Measurements from ENCODE around the gene CABP5.

CABP5 gene

DNA sequence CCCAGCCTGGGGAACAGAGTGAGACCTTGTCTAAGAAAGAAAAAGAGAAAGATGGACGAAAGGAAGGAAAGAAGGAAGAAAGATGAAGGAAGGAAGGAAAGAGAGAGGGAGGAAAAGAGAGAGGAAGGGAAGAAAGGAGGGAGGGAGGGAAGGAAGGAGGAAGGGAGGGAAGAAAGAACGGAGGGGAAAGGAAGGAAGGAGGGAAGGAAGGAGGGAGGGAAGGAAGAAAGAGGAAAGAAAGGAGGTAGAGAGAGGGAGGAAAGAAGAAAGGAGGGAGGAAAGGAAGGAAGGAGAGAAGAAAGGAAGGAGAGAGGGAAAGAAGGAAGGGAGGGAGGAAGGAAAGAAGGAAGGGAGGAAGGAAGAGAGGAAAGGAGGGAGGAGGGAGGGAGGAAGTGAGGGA lies 20.9 kb downstream of the CABP5 start:
- no peak for DNase-seq (ENCODE audit: low read depth, low spot score)
- TF ChIP-seq, protein P1, sequence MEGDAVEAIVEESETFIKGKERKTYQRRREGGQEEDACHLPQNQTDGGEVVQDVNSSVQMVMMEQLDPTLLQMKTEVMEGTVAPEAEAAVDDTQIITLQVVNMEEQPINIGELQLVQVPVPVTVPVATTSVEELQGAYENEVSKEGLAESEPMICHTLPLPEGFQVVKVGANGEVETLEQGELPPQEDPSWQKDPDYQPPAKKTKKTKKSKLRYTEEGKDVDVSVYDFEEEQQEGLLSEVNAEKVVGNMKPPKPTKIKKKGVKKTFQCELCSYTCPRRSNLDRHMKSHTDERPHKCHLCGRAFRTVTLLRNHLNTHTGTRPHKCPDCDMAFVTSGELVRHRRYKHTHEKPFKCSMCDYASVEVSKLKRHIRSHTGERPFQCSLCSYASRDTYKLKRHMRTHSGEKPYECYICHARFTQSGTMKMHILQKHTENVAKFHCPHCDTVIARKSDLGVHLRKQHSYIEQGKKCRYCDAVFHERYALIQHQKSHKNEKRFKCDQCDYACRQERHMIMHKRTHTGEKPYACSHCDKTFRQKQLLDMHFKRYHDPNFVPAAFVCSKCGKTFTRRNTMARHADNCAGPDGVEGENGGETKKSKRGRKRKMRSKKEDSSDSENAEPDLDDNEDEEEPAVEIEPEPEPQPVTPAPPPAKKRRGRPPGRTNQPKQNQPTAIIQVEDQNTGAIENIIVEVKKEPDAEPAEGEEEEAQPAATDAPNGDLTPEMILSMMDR (IDR thresholded peaks at IDR 0.05; ENCODE audit: insufficient read depth, low read length, missing control alignments), result no peak
- POLR2A ChIA-PET, result no interaction called here
- H3K4me3 ChIP-seq (ENCODE audit: low read depth, low read length), result no peak overlapping the region
- CTCF ChIA-PET, result no interaction called here

DNA sequence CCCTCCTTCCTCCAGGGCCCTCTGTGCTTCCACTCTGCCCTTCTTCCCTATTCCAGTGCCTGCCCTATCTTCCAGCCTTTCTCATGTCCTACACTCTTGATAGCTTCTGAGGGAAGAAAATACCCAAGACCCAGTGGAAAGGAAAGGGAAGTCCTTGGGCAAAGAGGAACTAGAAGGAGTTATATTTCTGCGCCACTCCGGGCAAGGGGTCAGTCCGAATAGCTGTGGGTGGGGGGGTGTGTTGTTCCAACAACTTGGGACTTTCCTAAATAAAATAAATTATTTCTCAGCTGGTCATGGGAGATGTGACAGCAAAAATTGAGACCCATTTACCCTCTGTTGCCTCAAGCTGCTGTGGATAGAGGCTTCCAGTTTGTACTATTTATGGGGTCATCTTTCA lies 23.2 kb downstream of the CABP5 start:
- no peak overlapping the region for H3K4me3 ChIP-seq (ENCODE audit: low read depth, low read length)
- ChIA-PET POLR2A (no interaction called here), CTCF (interaction anchor here (1.3 kb wide), 1 partner anchor 132 kb away, joined by 3 read pairs; no protein-coding TSS in a partner anchor)
- DNase-seq (ENCODE audit: low read depth, low spot score), result no peak
- TF ChIP-seq, protein P1 (IDR thresholded peaks at IDR 0.05; ENCODE audit: insufficient read depth, low read length, missing control alignments), result no peak

DNA sequence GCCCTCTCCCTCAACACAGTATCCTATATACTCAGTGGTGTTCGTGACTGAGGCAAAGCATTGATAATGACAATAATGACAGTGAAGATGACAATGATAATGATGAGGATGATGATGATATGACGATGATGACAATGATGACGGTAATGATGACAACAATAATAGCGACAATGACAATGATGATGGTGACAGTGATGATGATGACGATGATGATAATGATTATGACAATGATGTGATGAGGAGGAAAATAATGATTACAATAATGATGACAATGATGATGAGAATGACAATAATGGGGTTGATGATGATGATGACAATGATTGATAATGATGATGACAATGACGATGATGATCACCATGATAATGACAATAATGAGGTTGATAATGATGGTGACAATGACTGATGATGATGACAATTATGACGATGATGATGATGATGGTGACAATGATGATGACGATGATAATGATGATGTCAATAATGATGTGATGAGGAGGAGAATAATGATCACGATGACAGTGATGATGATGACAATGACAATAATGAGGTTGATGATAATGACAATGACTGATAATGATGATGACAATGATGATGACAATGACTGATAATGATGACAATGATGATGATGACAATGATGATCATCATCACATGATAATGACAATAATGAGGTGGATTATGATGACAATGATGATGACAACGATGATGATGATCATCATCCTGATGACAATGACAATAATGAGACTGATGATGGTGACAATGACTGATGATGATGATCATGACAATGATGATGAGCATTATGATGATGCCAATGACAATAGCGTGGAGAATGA lies 32.7 kb downstream of the CABP5 start:
- TF ChIP-seq, protein P1 (IDR thresholded peaks at IDR 0.05; ENCODE audit: insufficient read depth, low read length, missing control alignments), result no peak
- POLR2A ChIA-PET, result no interaction called here
- CTCF ChIA-PET, result no interaction called here

DNA sequence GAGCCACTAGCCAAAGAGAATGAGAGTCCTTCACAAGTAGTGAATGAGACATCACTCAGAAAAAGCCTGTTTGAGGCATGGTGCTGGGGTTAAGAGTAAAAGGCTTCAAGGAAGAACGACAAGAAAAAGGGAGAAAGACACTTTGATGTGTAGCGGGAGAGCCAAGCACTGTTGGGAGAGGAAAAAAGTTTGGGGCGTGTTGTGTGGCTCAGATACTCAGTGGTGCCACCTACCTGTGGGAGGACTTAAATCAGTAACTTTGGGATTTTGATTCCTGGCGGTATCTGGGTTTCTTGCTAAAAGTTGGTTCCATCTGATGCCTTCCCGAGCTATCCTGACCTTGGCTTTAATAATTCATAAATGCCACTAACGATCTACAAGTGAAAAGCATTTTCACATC lies 37.1 kb downstream of the CABP5 start:
- CTCF ChIA-PET, result interaction anchor here (1.2 to 1.4 kb wide), 2 partner anchors 20 to 43 kb away, joined by 3 read pairs; no protein-coding TSS in a partner anchor
- TF ChIP-seq, protein P1 (IDR thresholded peaks at IDR 0.05; ENCODE audit: insufficient read depth, low read length, missing control alignments), result no peak
- no peak for DNase-seq (ENCODE audit: low read depth, low spot score)
- POLR2A ChIA-PET, result no interaction called here
- no peak overlapping the region for H3K4me3 ChIP-seq (ENCODE audit: low read depth, low read length)

More for the DNA sequence above, 32.7 kb downstream of the CABP5 start:
- no peak overlapping the region for H3K4me3 ChIP-seq (ENCODE audit: low read depth, low read length)
- no peak for DNase-seq (ENCODE audit: low read depth, low spot score)

DNA sequence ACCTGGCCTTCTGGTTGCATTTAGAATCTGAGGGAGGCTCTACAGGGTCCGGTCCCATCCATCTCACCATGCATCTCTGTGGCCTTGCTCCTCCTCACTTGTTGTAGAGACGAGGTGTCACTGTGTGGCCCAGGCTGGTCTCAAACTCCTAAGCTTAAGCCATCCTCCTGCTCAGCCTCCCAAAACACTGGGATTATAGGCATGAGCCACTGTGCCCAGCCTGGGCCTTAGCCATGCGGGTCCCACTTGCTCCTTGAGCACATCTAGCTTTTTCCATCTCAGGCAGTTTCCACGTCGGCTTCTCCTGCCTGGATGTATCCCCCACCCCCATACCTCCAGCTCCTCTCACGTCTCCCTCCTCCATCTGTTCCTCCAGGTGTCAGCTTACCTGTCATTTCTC lies 39.6 kb downstream of the CABP5 start:
- TF ChIP-seq, protein P1 (IDR thresholded peaks at IDR 0.05; ENCODE audit: insufficient read depth, low read length, missing control alignments), result no peak
- ChIA-PET CTCF (no interaction called here), POLR2A (no interaction called here)
- no peak overlapping the region for H3K4me3 ChIP-seq (ENCODE audit: low read depth, low read length)
- DNase-seq (ENCODE audit: low read depth, low spot score), result no peak

GRCh38 chr19:48000846-48001245 lies 43.0 kb downstream of the CABP5 start:
- no peak for DNase-seq (ENCODE audit: low read depth, low spot score)
- ChIA-PET POLR2A (no interaction called here), CTCF (interaction anchor here (0.8 kb wide), 1 partner anchor 152 kb away, joined by 3 read pairs; no protein-coding TSS in a partner anchor)
- TF ChIP-seq, protein P1 (IDR thresholded peaks at IDR 0.05; ENCODE audit: insufficient read depth, low read length, missing control alignments), result no peak
- H3K4me3 ChIP-seq (ENCODE audit: low read depth, low read length), result no peak overlapping the region
